ENCODE data around the gene PDK4.
A peak's percentile ranks its signal among the peaks of the same experiment; 100 is the strongest.
"Not testable (repeated sequence)": the region's sequence is repeated elsewhere in the genome, so short reads cannot be mapped to it uniquely, and the experiment has no call there.

The PDK4 gene

GRCh38 chr7:95596198-95597063 lies at the start of gene PDK4:
Gene PDK4, minus strand, starts transcription at chr7:95596516. Its CDS starts 223 bp downstream, at chr7:95596293.
- DNase-seq, result peak; percentile 92

GRCh38 chr7:95642173-95642572 lies 45.9 kb upstream of the PDK4 start:
- no peak for DNase-seq

- DNase-seq, result no peak
These were observed 40.0 kb upstream of the PDK4 start for GRCh38 chr7:95636140-95636940.

GRCh38 chr7:95632609-95633008 lies 36.3 kb upstream of the PDK4 start:
- DNase-seq, result no peak

- no peak for DNase-seq
These were observed 35.2 kb upstream of the PDK4 start for GRCh38 chr7:95631527-95631926.

GRCh38 chr7:95630702-95631458 lies 34.6 kb upstream of the PDK4 start:
- no peak for DNase-seq

- no peak for DNase-seq
These were observed 32.6 kb upstream of the PDK4 start for GRCh38 chr7:95628831-95629439.

GRCh38 chr7:95623788-95624187 lies 27.5 kb upstream of the PDK4 start:
- DNase-seq, result no peak

GRCh38 chr7:95622859-95623258 lies 26.5 kb upstream of the PDK4 start:
- no peak for DNase-seq

GRCh38 chr7:95622001-95622549 lies 25.8 kb upstream of the PDK4 start:
- DNase-seq, result no peak

GRCh38 chr7:95621404-95621803 lies 25.1 kb upstream of the PDK4 start:
- DNase-seq, result no peak

GRCh38 chr7:95620631-95621030 lies 24.3 kb upstream of the PDK4 start:
- DNase-seq, result no peak

GRCh38 chr7:95619921-95620320 lies 23.6 kb upstream of the PDK4 start:
- no peak for DNase-seq

- DNase-seq, result no peak
These were observed 23.2 kb upstream of the PDK4 start for GRCh38 chr7:95619517-95619916.

GRCh38 chr7:95614442-95614940 lies 18.2 kb upstream of the PDK4 start:
- no peak for DNase-seq

- no peak for DNase-seq
These were observed 14.9 kb upstream of the PDK4 start for GRCh38 chr7:95611224-95611623.

GRCh38 chr7:95609277-95609971 lies 13.1 kb upstream of the PDK4 start:
- peak; percentile 73 for DNase-seq

- peak; percentile 95 for DNase-seq
These were observed 12.2 kb upstream of the PDK4 start for GRCh38 chr7:95608359-95609173.

- DNase-seq, result peak; percentile 40
These were observed 11.2 kb upstream of the PDK4 start for GRCh38 chr7:95607561-95607960.

GRCh38 chr7:95605275-95605674 lies 9.0 kb upstream of the PDK4 start:
- no peak for DNase-seq

- not testable (repeated sequence) for DNase-seq
These were observed 8.5 kb upstream of the PDK4 start for GRCh38 chr7:95604811-95605210.

Data from femur (tissue), 1 donor.